K562 (cell line): ENCODE measurements around the gene HMCN1. TPM values are rescaled to one million over a fixed set of nuclear protein-coding genes. Genes with fewer than 3 reads are reported as not detected.

Experiments used
- ATAC-seq: fragments of 200-7000 bp; cut with Tn5 transposase; 3 replicates; pipeline ENCODE4 v1.9.1; 2020; ENCODE audit warnings: moderate library complexity
- BruUV-seq: library from RNA; stranded (reverse); fragments of 400-500 nt; replicated peaks from 2 replicates; lab custom pipeline; 2021; lab: Mats Ljungman, UMichigan
- CTCF ChIA-PET: fragments of 300-600 bp; formaldehyde crosslinking; extraction: SDS; loops from one replicate; lab custom pipeline; 2021; ENCODE audit warnings: low intra/inter-chr PET ratio; lab: Yijun Ruan, JAX
- POLR2A ChIA-PET: fragments of 300-600, 350-650 bp; sonication (Branson Sonifier 250); formaldehyde crosslinking; extraction: SDS; loops from one replicate; lab custom pipeline; 2021; ENCODE audit warnings: antibody characterized with exemption, inconsistent platforms; lab: Yijun Ruan, JAX
- DNase-seq, 4 experiments: peaks; one replicate each; pipeline versions ENCODE4 v3.0.0 to v3.0.0-alpha.2; 2011 to 2018; ENCODE audit warnings: low spot score in 3 of 4, mixed read lengths in 3 of 4; ENCODE audit errors: extremely low read depth in 1 of 4
- FAIRE-seq: peaks from 2 replicates; lab custom pipeline; 2011; peaks lifted over from hg19 to GRCh38; lab: Jason Lieb, UNC
- H2AFZ ChIP-seq: 2 replicates; pipeline ENCODE4 v1.6.0; 2011; ENCODE audit warnings: low read depth, low read length, control low read depth, inconsistent platforms
- H3K27ac ChIP-seq: fragments of 200-600 bp; 3 replicates; pipeline ENCODE4 v1.8.0; 2011; ENCODE audit warnings: low read depth, mild to moderate bottlenecking, control low read depth, inconsistent platforms, low read length, moderate library complexity, mixed read lengths; ENCODE audit errors: extremely low read depth
- H3K27me3 ChIP-seq, 2 experiments: fragments of 300-600 bp in 1 of 2; 2 replicates in 1 of 2; 3 replicates in 1 of 2; pipeline versions ENCODE4 v1.6.0 to v1.8.0; 2011; ENCODE audit warnings: inconsistent platforms in 2 of 2, low read length in 2 of 2, mild to moderate bottlenecking in 1 of 2, mixed read lengths in 1 of 2, moderate library complexity in 1 of 2; ENCODE audit not compliant: control insufficient read depth in 2 of 2, insufficient read depth in 2 of 2
- H3K36me3 ChIP-seq: fragments of 300-600 bp; 3 replicates; pipeline ENCODE4 v1.8.0; 2011; ENCODE audit warnings: mild to moderate bottlenecking, low read length, inconsistent platforms; ENCODE audit not compliant: control insufficient read depth, insufficient read depth
- H3K4me1 ChIP-seq, 2 experiments: fragments of 200-600 bp in 1 of 2; replicated peaks in 1 of 2; 2 replicates in 1 of 2; 3 replicates in 1 of 2; pipeline versions ENCODE4 v1.5.1 to v1.8.0; 2011; ENCODE audit warnings: inconsistent platforms in 2 of 2, low read length in 2 of 2, mild to moderate bottlenecking in 1 of 2, mixed read lengths in 1 of 2, moderate library complexity in 1 of 2; ENCODE audit not compliant: control insufficient read depth in 2 of 2, insufficient read depth in 2 of 2
- H3K4me2 ChIP-seq: 2 replicates; pipeline ENCODE4 v1.6.1; 2011; ENCODE audit warnings: low read length, control low read depth, inconsistent platforms, mixed read lengths; ENCODE audit not compliant: insufficient read depth
- H3K4me3 ChIP-seq: fragments of 200-600 bp; sonication (generic), shearing (Covaris generic); 2 replicates; pipeline ENCODE4 v1.5.1; 2016; ENCODE audit warnings: control low read depth, inconsistent platforms
- H3K79me2 ChIP-seq: fragments of 200-600 bp; 3 replicates; pipeline ENCODE4 v1.8.0; 2011; ENCODE audit warnings: low read length, inconsistent platforms; ENCODE audit not compliant: control insufficient read depth, insufficient read depth
- H3K9ac ChIP-seq, 2 experiments: 2 replicates each; pipeline versions ENCODE4 v1.6.0 to v1.6.1; 2011; ENCODE audit warnings: low read depth in 2 of 2, low read length in 2 of 2, control low read depth in 1 of 2, inconsistent platforms in 1 of 2, mild to moderate bottlenecking in 1 of 2, mixed read lengths in 1 of 2; ENCODE audit not compliant: insufficient read depth in 1 of 2
- H3K9me1 ChIP-seq: one replicate; pipeline ENCODE4 v1.6.0; 2011; ENCODE audit warnings: inconsistent platforms, mild to moderate bottlenecking, low read length, moderate library complexity; ENCODE audit not compliant: control insufficient read depth, insufficient read depth
- H3K9me3 ChIP-seq: replicated peaks from 2 replicates; pipeline ENCODE4 v1.5.1; 2011; ENCODE audit warnings: low read depth, low read length, inconsistent platforms; ENCODE audit not compliant: control insufficient read depth, insufficient read depth
- H4K20me1 ChIP-seq: replicated peaks from 2 replicates; pipeline ENCODE4 v1.6.1; 2011; ENCODE audit warnings: low read length, inconsistent platforms, mixed read lengths; ENCODE audit not compliant: control insufficient read depth, insufficient read depth
- CHAMP1 ChIP-seq: fragments of 450-650 bp; IDR thresholded peaks from 2 replicates; pipeline ENCODE4 v1.6.1; 2016; ENCODE audit warnings: mild to moderate bottlenecking
- DIDO1 ChIP-seq: fragments of 450-650 bp; IDR thresholded peaks from 2 replicates; pipeline ENCODE4 v1.6.1; 2016; ENCODE audit warnings: low read depth, missing biosample characterization, missing genetic modification characterization
- FUS ChIP-seq: fragments of 200-400 bp; formaldehyde crosslinking; optimal IDR thresholded peaks from 2 replicates; pipeline ENCODE3; 2017; ENCODE audit warnings: low read depth, low read length
- HOXB6 ChIP-seq: fragments of 250-450 bp; sonication (Bioruptor Pico); IDR thresholded peaks from 2 replicates; pipeline ENCODE4 v1.5.1; 2022; ENCODE audit warnings: mild to moderate bottlenecking, borderline replicate concordance
- MAFK ChIP-seq: IDR thresholded peaks from 2 replicates; pipeline ENCODE4 v1.6.1; 2011; ENCODE audit warnings: low read length, improper control_type of control experiment
- MNT ChIP-seq, 2 experiments: fragments of 450-650 bp; conservative IDR thresholded peaks; 2 replicates each; pipeline ENCODE4 v1.6.1; 2017; ENCODE audit warnings: mild to moderate bottlenecking in 2 of 2, moderate library complexity in 2 of 2
- WGBS: fragments of 100-300 bp; shearing (Covaris generic); methylation state at CpG from one replicate; pipeline ENCODE4 v1.1.6; 2016; ENCODE audit warnings: low coverage, mixed read lengths; ENCODE audit not compliant: insufficient coverage; ENCODE audit errors: missing lambda C conversion rate; 5-methylcytosine and 5-hydroxymethylcytosine counted together
- in situ Hi-C: fragments of 300-500 bp; cut with MboI; formaldehyde crosslinking; loops from 4 replicates; pipeline ENCODE4 v1.15.0; 2018; ENCODE audit warnings: inconsistent platforms, mixed read lengths
- intact Hi-C: fragments of 100-400 bp; cut with micrococcal nuclease; formaldehyde crosslinking; loops from 2 replicates; pipeline ENCODE4 v1.14.2; 2022
- polyA plus RNA-seq, 8 experiments: library from polyadenylated mRNA; depleted of rRNA in 4 of 8; stranded (reverse) in 5 of 8; unstranded in 3 of 8; fragments of >200 nt; fragmentation: Nextera tagmentation in 2 of 8; fragmentation: Illumina TruSeq in 1 of 8; extraction: Ambion mirVana in 2 of 8; extraction: Trizol in 1 of 8; gene quantifications; 2 replicates each; pipeline versions ENCODE4 v1.2.1 to v1.2.3, GENCODE V29; 2011 to 2014; ENCODE audit warnings: inconsistent platforms in 1 of 8, missing spikeins in 1 of 8
- total RNA-seq, 7 experiments: library from RNA; depleted of rRNA in 6 of 7; stranded (reverse); fragments of >200 nt in 6 of 7; fragmentation: Illumina TruSeq in 2 of 7; extraction: Trizol in 2 of 7; gene quantifications; 2 replicates each; pipeline versions ENCODE4 v1.2.1 to v1.2.3, GENCODE V29; 2011 to 2021; ENCODE audit warnings: low replicate concordance in 1 of 7
- TF ChIP-seq, protein P1 (sequence below): IDR thresholded peaks from 2 replicates; pipeline ENCODE4 v1.6.1; 2012; ENCODE audit warnings: low read depth, low read length, improper control_type of control experiment, borderline replicate concordance

Gene HMCN1
- total and polyA plus RNA-seq, 9 of the 15 experiments (the other 6 are each of a cell fraction or from before 2014, with no cell fraction given), result 0.07 to 0.36 (median 0.21) TPM

GRCh38 chr1:185790194-185790735, 56.1 kb downstream of the HMCN1 start:
- BruUV-seq, result no TSS peak
- Histone ChIP-seq H3K36me3 (no peaks in the 10 kb centered on the region), H4K20me1 (no peaks in the 10 kb centered on the region), H3K27ac (no peak overlapping the region), H3K4me2 (no peak overlapping the region)
- intact Hi-C loops, result no loop called here
- POLR2A ChIA-PET, result interaction anchor here (2.0 kb wide), 1 partner anchor 20 kb away, joined by 6 read pairs; no protein-coding TSS in a partner anchor
- WGBS, result 0% methylated on average over 2 of the region's 2 CpGs
- no peak for TF ChIP-seq CHAMP1
- TF ChIP-seq, all 486 proteins: peak for 0
- Histone ChIP-seq H3K4me3 (no peak overlapping the region), H3K27me3 (no peaks in the 10 kb centered on the region), H3K4me1 (no peaks in the 10 kb centered on the region), H3K9me3 (no peaks in the 10 kb centered on the region), H3K79me2 (no peaks in the 10 kb centered on the region), H3K9ac (no peak overlapping the region), H2AFZ (no peak overlapping the region), H3K9me1 (no peaks in the 10 kb centered on the region)
- DNase-seq (no peak), ATAC-seq (no peak), FAIRE-seq (no peak)
- CTCF ChIA-PET, result no interaction called here
- in situ Hi-C loops, result no loop called here

GRCh38 chr1:185792040-185792439, 57.8 kb downstream of the HMCN1 start:
- intact Hi-C loops (no loop called here), in situ Hi-C loops (no loop called here)
- no peaks in the 10 kb centered on the region for H3K27me3 ChIP-seq
- WGBS, result 0% methylated on average over 1 of the region's 1 CpG
- no peaks in the 10 kb centered on the region for H3K79me2 ChIP-seq
- H3K9ac ChIP-seq, result no peak overlapping the region
- H3K4me2 ChIP-seq, result no peak overlapping the region
- no TSS peak for BruUV-seq
- no peaks in the 10 kb centered on the region for H4K20me1 ChIP-seq
- CTCF ChIA-PET, result no interaction called here
- H3K9me3 ChIP-seq, result no peaks in the 10 kb centered on the region
- H2AFZ ChIP-seq, result no peak overlapping the region
- DNase-seq (no peak), FAIRE-seq (no peak), ATAC-seq (no peak)
- no peak overlapping the region for H3K27ac ChIP-seq
- H3K4me1 ChIP-seq, result no peaks in the 10 kb centered on the region
- POLR2A ChIA-PET, result interaction anchor here (2.0 kb wide), 1 partner anchor 22 kb away, joined by 6 read pairs; no protein-coding TSS in a partner anchor
- no peak overlapping the region for H3K4me3 ChIP-seq
- H3K36me3 ChIP-seq, result no peaks in the 10 kb centered on the region
- no peaks in the 10 kb centered on the region for H3K9me1 ChIP-seq
- TF ChIP-seq MNT (conservative IDR thresholded peaks at IDR 0.05), result no peak
- no peak for TF ChIP-seq HOXB6 (CRISPR knock-in tag)
- TF ChIP-seq MAFK, result no peak
- TF ChIP-seq, protein P1, sequence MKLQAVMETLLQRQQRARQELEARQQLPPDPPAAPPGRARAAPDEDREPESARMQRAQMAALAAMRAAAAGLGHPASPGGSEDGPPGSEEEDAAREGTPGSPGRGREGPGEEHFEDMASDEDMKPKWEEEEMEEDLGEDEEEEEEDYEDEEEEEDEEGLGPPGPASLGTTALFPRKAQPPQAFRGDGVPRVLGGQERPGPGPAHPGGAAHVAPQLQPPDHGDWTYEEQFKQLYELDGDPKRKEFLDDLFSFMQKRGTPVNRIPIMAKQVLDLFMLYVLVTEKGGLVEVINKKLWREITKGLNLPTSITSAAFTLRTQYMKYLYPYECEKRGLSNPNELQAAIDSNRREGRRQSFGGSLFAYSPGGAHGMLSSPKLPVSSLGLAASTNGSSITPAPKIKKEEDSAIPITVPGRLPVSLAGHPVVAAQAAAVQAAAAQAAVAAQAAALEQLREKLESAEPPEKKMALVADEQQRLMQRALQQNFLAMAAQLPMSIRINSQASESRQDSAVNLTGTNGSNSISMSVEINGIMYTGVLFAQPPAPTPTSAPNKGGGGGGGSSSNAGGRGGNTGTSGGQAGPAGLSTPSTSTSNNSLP, result no peak
- no peak for TF ChIP-seq FUS
- no peak for TF ChIP-seq DIDO1 (tag)
